GM12864 (cell line): ENCODE results near the gene PCARE.

Experiments
- DNase-seq: peaks from one replicate; pipeline ENCODE4 v3.0.0-alpha.2; 2011; ENCODE audit warnings: low read depth
- H3K4me3 ChIP-seq: 2 replicates; pipeline ENCODE4 v1.5.1; 2011; ENCODE audit warnings: mild to moderate bottlenecking, low read depth, low read length, control low read depth
- CTCF ChIP-seq: IDR thresholded peaks from 2 replicates; pipeline ENCODE4 v1.5.1; 2011; ENCODE audit warnings: low read depth, mild to moderate bottlenecking, moderate library complexity, low read length, control low read depth, inconsistent platforms; ENCODE audit errors: missing control alignments

The PCARE gene

GRCh38 chr2:29066997-29067605 is 7.2 kb downstream of the PCARE start:
- no peak for DNase-seq

GRCh38 chr2:29066271-29066860 is 8.0 kb downstream of the PCARE start:
- no peak overlapping the region for H3K4me3 ChIP-seq
- TF ChIP-seq CTCF: no peak
- DNase-seq: no peak

More at GRCh38 chr2:29066997-29067605, 7.2 kb downstream of the PCARE start:
- no peak for TF ChIP-seq CTCF
- no peak overlapping the region for H3K4me3 ChIP-seq

GRCh38 chr2:29065068-29065811 is 9.1 kb downstream of the PCARE start:
- H3K4me3 ChIP-seq: no peak overlapping the region
- DNase-seq: no peak
- TF ChIP-seq CTCF: no peak

- no peak for TF ChIP-seq CTCF
- DNase-seq: no peak
- H3K4me3 ChIP-seq: no peak overlapping the region
Observed at GRCh38 chr2:29064746-29065067, 9.6 kb downstream of the PCARE start.

GRCh38 chr2:29064346-29064715 is 10.0 kb downstream of the PCARE start:
- TF ChIP-seq CTCF: no peak
- no peak overlapping the region for H3K4me3 ChIP-seq
- no peak for DNase-seq

GRCh38 chr2:29063646-29064345 is 10.5 kb downstream of the PCARE start:
- TF ChIP-seq CTCF: no peak
- no peak for DNase-seq
- H3K4me3 ChIP-seq: no peak overlapping the region
